Body of pancreas (tissue), 4 donors: Measurements from ENCODE around the gene MYRIP. TPM values are rescaled to one million over a fixed set of nuclear protein-coding genes. Genes with fewer than 3 reads are reported as not detected.

Experiments
- ATAC-seq: fragments of 150-250 bp; one replicate; pipeline ENCODE4 v1.9.1; 2016
- DNase-seq, 4 donors: peaks; one replicate each; pipeline ENCODE4 v3.0.0-alpha.2; 2019
- H3K27ac ChIP-seq, 4 donors: fragments of 200-600 bp; sonication (generic); 1 replicate in 3 of 4; 2 replicates in 1 of 4; pipeline versions ENCODE4 v1.5.1 to v1.6.1; 2016 to 2019; ENCODE audit warnings: mild to moderate bottlenecking in 1 of 4, mixed read lengths in 1 of 4, moderate library complexity in 1 of 4
- H3K27me3 ChIP-seq, 2 donors: fragments of 200-600 bp; sonication (generic); one replicate each; pipeline ENCODE4 v1.6.0; 2016; ENCODE audit warnings: mild to moderate bottlenecking in 1 of 2
- H3K36me3 ChIP-seq, 2 donors: fragments of 200-600 bp; sonication (generic); replicated peaks in 1 of 2; 2 replicates each; pipeline ENCODE4 v1.5.1; 2016; ENCODE audit warnings: low read depth in 2 of 2; ENCODE audit not compliant: insufficient read depth in 1 of 2
- H3K4me1 ChIP-seq: fragments of 200-600 bp; sonication (generic); one replicate; pipeline ENCODE4 v1.6.0; 2016
- H3K4me3 ChIP-seq, 2 donors: fragments of 200-600 bp; sonication (generic); 1 replicate in 1 of 2; 2 replicates in 1 of 2; pipeline ENCODE4 v1.5.1; 2016 to 2019
- H3K9me3 ChIP-seq, 3 donors: fragments of 200-600 bp; sonication (generic); 1 replicate in 2 of 3; 2 replicates in 1 of 3; pipeline ENCODE4 v1.5.1; 2016
- CTCF ChIP-seq, 7 experiments: fragments of 450-650 bp in 4 of 7; fragments of 200-600 bp in 3 of 7; sonication (generic) in 3 of 7; IDR thresholded peaks; one replicate each; pipeline ENCODE4 v1.5.1; 2016 to 2019; ENCODE audit warnings: antibody characterized with exemption in 7 of 7
- POLR2A ChIP-seq, 3 donors: fragments of 450-650 bp; IDR thresholded peaks; one replicate each; pipeline ENCODE4 v1.6.1; 2016; ENCODE audit warnings: antibody characterized with exemption in 3 of 3, mild to moderate bottlenecking in 2 of 3
- WGBS, 2 donors: methylation state at CpG; one replicate each; pipeline ENCODE4 v1.1.5; 2017; 5-methylcytosine and 5-hydroxymethylcytosine counted together
- intact Hi-C: fragments of 100-400 bp; cut with DNase I; formaldehyde crosslinking; loops from one replicate; pipeline ENCODE4 v1.15.1; 2023
- total RNA-seq, 2 donors: library from RNA; depleted of rRNA; stranded (reverse); fragments of >200 nt; gene quantifications; one replicate each; pipeline ENCODE4 v1.1.0, GENCODE V29; 2016

The MYRIP gene
- total RNA-seq, 2 donors from 2014 or later: 5.2 to 12.5 TPM

GRCh38 chr3:40109641-40110490 lies 300.5 kb downstream of the MYRIP start:
- H3K36me3 ChIP-seq: no peaks in the 10 kb centered on the region
- H3K27ac ChIP-seq: no peak overlapping the region
- peaks cover 5% of the 10 kb centered on the region for H3K4me1 ChIP-seq
- DNase-seq (peak in 1 of 4 donors; percentile 21), ATAC-seq (peak; percentile 38)
- intact Hi-C loops: no loop called here
- TF ChIP-seq POLR2A (IDR thresholded peaks at IDR 0.05) (no peak), CTCF (IDR thresholded peaks at IDR 0.05) (peak in 5 of 7 experiments; percentile 18 to 44 (median 31))
- H3K4me3 ChIP-seq: no peak overlapping the region
- H3K9me3 ChIP-seq: no peaks in the 10 kb centered on the region
- H3K27me3 ChIP-seq: no peaks in the 10 kb centered on the region

GRCh38 chr3:40116478-40117177 lies 307.2 kb downstream of the MYRIP start:
- 69 to 78% methylated on average over 9 of the region's 9 CpGs for WGBS, 2 donors
- TF ChIP-seq POLR2A (IDR thresholded peaks at IDR 0.05) (no peak), CTCF (IDR thresholded peaks at IDR 0.05) (no peak)

GRCh38 chr3:40118091-40118490 lies 308.7 kb downstream of the MYRIP start:
- no peak overlapping the region for H3K4me3 ChIP-seq
- H3K36me3 ChIP-seq: no peaks in the 10 kb centered on the region
- H3K9me3 ChIP-seq: no peaks in the 10 kb centered on the region
- no peak overlapping the region for H3K27ac ChIP-seq
- intact Hi-C loops: no loop called here
- WGBS, 2 donors: 34 to 51% methylated on average over 2 of the region's 2 CpGs
- ATAC-seq (no peak), DNase-seq (no peak)
- peaks cover 7% of the 10 kb centered on the region for H3K4me1 ChIP-seq
- no peaks in the 10 kb centered on the region for H3K27me3 ChIP-seq
- TF ChIP-seq POLR2A (IDR thresholded peaks at IDR 0.05) (no peak), CTCF (IDR thresholded peaks at IDR 0.05) (no peak)

More at GRCh38 chr3:40116478-40117177, 307.2 kb downstream of the MYRIP start:
- no peak overlapping the region for H3K4me3 ChIP-seq
- DNase-seq: no peak
- peaks cover 7% of the 10 kb centered on the region for H3K4me1 ChIP-seq
- no peaks in the 10 kb centered on the region for H3K27me3 ChIP-seq
- intact Hi-C loops: no loop called here
- no peak overlapping the region for H3K27ac ChIP-seq
- H3K9me3 ChIP-seq: no peaks in the 10 kb centered on the region
- ATAC-seq: no peak
- H3K36me3 ChIP-seq: no peaks in the 10 kb centered on the region

- no peak for ATAC-seq
- no peak overlapping the region for H3K4me3 ChIP-seq
- intact Hi-C loops: no loop called here
- no peak for DNase-seq
- H3K36me3 ChIP-seq: no peaks in the 10 kb centered on the region
- H3K27ac ChIP-seq: no peak overlapping the region
- WGBS, 2 donors: 82 to 91% methylated on average over 3 of the region's 3 CpGs
- H3K27me3 ChIP-seq: no peaks in the 10 kb centered on the region
- peaks cover 7% of the 10 kb centered on the region for H3K4me1 ChIP-seq
- H3K9me3 ChIP-seq: no peaks in the 10 kb centered on the region
- TF ChIP-seq CTCF (IDR thresholded peaks at IDR 0.05) (no peak), POLR2A (IDR thresholded peaks at IDR 0.05) (no peak)
These were observed 310.8 kb downstream of the MYRIP start for GRCh38 chr3:40120067-40120692.
